A549 (cell line): ENCODE data around the gene GZMB. TPM values are rescaled to one million over a fixed set of nuclear protein-coding genes. Genes with fewer than 3 reads are reported as not detected.

Source experiments
- ATAC-seq, 2 experiments: fragments of 200-7000 bp in 1 of 2; fragments of >200 bp in 1 of 2; cut with Nextera tagmentation in 1 of 2; cut with Tn5 transposase in 1 of 2; 3 replicates each; pipeline versions ENCODE4 v1.8.0 to v1.9.1; 2018 to 2020; ENCODE audit warnings: mild to moderate bottlenecking in 1 of 2, moderate library complexity in 1 of 2
- CTCF ChIA-PET: fragments of 300-600 bp; sonication (Branson Sonifier 250); formaldehyde crosslinking; extraction: SDS; loops from one replicate; lab custom pipeline; 2021; ENCODE audit warnings: antibody characterized with exemption, inconsistent platforms; lab: Yijun Ruan, JAX
- POLR2A ChIA-PET: fragments of 350-600 bp; formaldehyde crosslinking; extraction: SDS; loops from one replicate; lab custom pipeline; 2021; ENCODE audit warnings: antibody characterized with exemption, inconsistent platforms; lab: Yijun Ruan, JAX
- DNase-seq, 2 experiments: peaks; one replicate each; pipeline versions ENCODE4 v3.0.0 to v3.0.0-alpha.2; 2011 to 2016; ENCODE audit warnings: low read depth in 1 of 2, low spot score in 1 of 2
- FAIRE-seq: peaks from 2 replicates; lab custom pipeline; 2011; peaks lifted over from hg19 to GRCh38; lab: Jason Lieb, UNC
- H3K27ac ChIP-seq, 2 experiments: fragments of >200 bp; sonication (Bioruptor Twin); formaldehyde crosslinking; 3 replicates each; pipeline ENCODE4 v1.5.1; 2016 to 2017
- H3K4me1 ChIP-seq: fragments of >200 bp; sonication (Bioruptor Twin); formaldehyde crosslinking; 3 replicates; pipeline ENCODE4 v1.6.1; 2016
- H3K4me2 ChIP-seq: fragments of >200 bp; sonication (Bioruptor Twin); formaldehyde crosslinking; 3 replicates; pipeline ENCODE4 v1.6.1; 2016
- H3K4me3 ChIP-seq: fragments of >200 bp; sonication (Bioruptor Twin); formaldehyde crosslinking; 3 replicates; pipeline ENCODE4 v1.5.1; 2016
- H3K9me3 ChIP-seq: fragments of >200 bp; sonication (Bioruptor Twin); formaldehyde crosslinking; 3 replicates; pipeline ENCODE4 v1.6.1; 2016
- CBX8 ChIP-seq: fragments of 200-600 bp; sonication (generic); IDR thresholded peaks from 2 replicates; pipeline ENCODE4 v1.6.1; 2016
- CHD4 ChIP-seq: fragments of 200-600 bp; sonication (generic); IDR thresholded peaks from 2 replicates; pipeline ENCODE4 v1.6.1; 2016; ENCODE audit warnings: antibody characterized with exemption, mild to moderate bottlenecking, borderline replicate concordance
- CTCF ChIP-seq: fragments of >200 bp; sonication (Bioruptor Twin); formaldehyde crosslinking; IDR thresholded peaks from 3 replicates; pipeline ENCODE4 v1.5.1; 2016
- FOSL2 ChIP-seq, 2 experiments: fragments of 450-650 bp in 1 of 2; fragments of >200 bp in 1 of 2; sonication (Bioruptor Twin) in 1 of 2; formaldehyde crosslinking; IDR thresholded peaks; 2 replicates each; pipeline versions ENCODE4 v1.5.0 to v1.6.1; 2016 to 2020; ENCODE audit warnings: mild to moderate bottlenecking in 1 of 2, moderate library complexity in 1 of 2
- FOXS1 ChIP-seq: fragments of 250-450 bp; sonication (Bioruptor Pico); IDR thresholded peaks from 2 replicates; pipeline ENCODE4 v1.5.0; 2020; ENCODE audit warnings: mild to moderate bottlenecking, moderate library complexity
- GATA3 ChIP-seq: IDR thresholded peaks from 2 replicates; pipeline ENCODE4 v1.6.1; 2012; ENCODE audit warnings: borderline replicate concordance
- HDAC2 ChIP-seq: fragments of 200-600 bp; sonication (generic); IDR thresholded peaks from 2 replicates; pipeline ENCODE4 v1.6.1; 2016
- HES2 ChIP-seq: fragments of >200 bp; sonication (Bioruptor Twin); formaldehyde crosslinking; IDR thresholded peaks from 2 replicates; pipeline ENCODE4 v1.6.1; 2016
- HEYL ChIP-seq: fragments of 250-450 bp; sonication (Bioruptor Pico); IDR thresholded peaks from 2 replicates; pipeline ENCODE4 v1.8.0; 2021; ENCODE audit warnings: mild to moderate bottlenecking, moderate library complexity
- HMGXB4 ChIP-seq: fragments of 250-450 bp; sonication (Bioruptor Pico); IDR thresholded peaks from 2 replicates; pipeline ENCODE4 v1.5.0; 2021; ENCODE audit warnings: mild to moderate bottlenecking, moderate library complexity, borderline replicate concordance
- HOXA7 ChIP-seq: fragments of 250-450 bp; sonication (Bioruptor Pico); IDR thresholded peaks from 2 replicates; pipeline ENCODE4 v1.5.0; 2020; ENCODE audit warnings: mild to moderate bottlenecking, moderate library complexity
- HOXB13 ChIP-seq: fragments of 250-450 bp; sonication (Bioruptor Pico); IDR thresholded peaks from 2 replicates; pipeline ENCODE4 v1.5.0; 2020; ENCODE audit warnings: low read depth, mild to moderate bottlenecking, moderate library complexity
- JUN ChIP-seq, 2 experiments: fragments of >200 bp; sonication (Bioruptor Twin); formaldehyde crosslinking; IDR thresholded peaks; 2 replicates in 1 of 2; 3 replicates in 1 of 2; pipeline ENCODE4 v1.6.1; 2016 to 2017
- KDM1A ChIP-seq: fragments of 200-600 bp; sonication (generic); IDR thresholded peaks from 2 replicates; pipeline ENCODE4 v1.6.1; 2016; ENCODE audit warnings: low read depth, mild to moderate bottlenecking
- MAZ ChIP-seq: fragments of 150-350 bp; IDR thresholded peaks from 2 replicates; pipeline ENCODE4 v1.6.1; 2014; ENCODE audit warnings: antibody characterized with exemption, low read depth, low read length, borderline replicate concordance
- MYC ChIP-seq: IDR thresholded peaks from 2 replicates; pipeline ENCODE4 v1.6.1; 2012; ENCODE audit warnings: mild to moderate bottlenecking, inconsistent platforms, low read length, improper control_type of control experiment, borderline replicate concordance
- NFE2L2 ChIP-seq: fragments of 150-350 bp; conservative IDR thresholded peaks from 2 replicates; pipeline ENCODE4 v1.6.1; 2014; ENCODE audit warnings: low read length
- NPAS2 ChIP-seq: fragments of 250-450 bp; sonication (Bioruptor Pico); IDR thresholded peaks from 2 replicates; pipeline ENCODE4 v1.8.0; 2022; ENCODE audit warnings: mild to moderate bottlenecking, moderate library complexity, borderline replicate concordance
- PBX3 ChIP-seq: IDR thresholded peaks from 2 replicates; pipeline ENCODE4 v1.6.1; 2012
- PHF8 ChIP-seq: fragments of 200-600 bp; sonication (generic); IDR thresholded peaks from 2 replicates; pipeline ENCODE4 v1.6.1; 2016; ENCODE audit warnings: low read depth, mild to moderate bottlenecking, antibody characterized with exemption, moderate library complexity, borderline replicate concordance
- POLR2A ChIP-seq: IDR thresholded peaks from 2 replicates; pipeline ENCODE4 v1.6.1; 2012; ENCODE audit warnings: mild to moderate bottlenecking, low read length
- RAD21 ChIP-seq, 2 experiments: fragments of >200 bp in 1 of 2; sonication (Bioruptor Twin) in 1 of 2; formaldehyde crosslinking in 1 of 2; IDR thresholded peaks in 1 of 2; conservative IDR thresholded peaks in 1 of 2; 2 replicates in 1 of 2; 3 replicates in 1 of 2; pipeline ENCODE4 v1.6.1; 2012 to 2018; ENCODE audit warnings: inconsistent platforms in 1 of 2
- RARB ChIP-seq: fragments of 250-450 bp; sonication (Bioruptor Pico); IDR thresholded peaks from 2 replicates; pipeline ENCODE4 v1.8.0; 2021; ENCODE audit warnings: mild to moderate bottlenecking, moderate library complexity
- RNF2 ChIP-seq: fragments of 200-600 bp; sonication (generic); IDR thresholded peaks from 2 replicates; pipeline ENCODE4 v1.6.1; 2016; ENCODE audit warnings: low read depth, mild to moderate bottlenecking, antibody characterized with exemption, moderate library complexity, borderline replicate concordance
- SMC3 ChIP-seq: fragments of >200 bp; sonication (Bioruptor Twin); formaldehyde crosslinking; IDR thresholded peaks from 3 replicates; pipeline ENCODE4 v1.6.1; 2018; ENCODE audit warnings: inconsistent platforms
- ZNF302 ChIP-seq: fragments of 250-450 bp; sonication (Bioruptor Pico); IDR thresholded peaks from 2 replicates; pipeline ENCODE4 v1.9.0; 2021; ENCODE audit warnings: inconsistent platforms, mild to moderate bottlenecking, moderate library complexity
- WGBS: methylation state at CpG from one replicate; pipeline ENCODE4 v1.1.6; 2017; ENCODE audit errors: missing lambda C conversion rate; 5-methylcytosine and 5-hydroxymethylcytosine counted together
- polyA plus RNA-seq, 4 experiments: library from polyadenylated mRNA; depleted of rRNA in 3 of 4; stranded (reverse); fragments of >200 nt; fragmentation: RNase III in 1 of 4; extraction: RNeasy Plus Mini Kit Qiagen cat#74134 plus additional on column Dnase treatment in 1 of 4; gene quantifications; 2 replicates in 3 of 4; 3 replicates in 1 of 4; pipeline ENCODE4 v1.2.3, GENCODE V29; 2011 to 2017

The GZMB gene
- polyA plus RNA-seq, 2 of the 4 experiments (the other 2 are of a cell fraction): not detected

- no peak for DNase-seq
- Histone ChIP-seq H3K27ac (no peak overlapping the region), H3K9me3 (no peaks in the 10 kb centered on the region), H3K4me1 (no peaks in the 10 kb centered on the region), H3K4me3 (no peak overlapping the region), H3K4me2 (no peak overlapping the region)
- FAIRE-seq: no peak
- TF ChIP-seq HOXB13 (CRISPR knock-in tag): no peak
- TF ChIP-seq FOSL2 (IDR thresholded peaks at IDR 0.05): no peak
- no peak for TF ChIP-seq FOSL2 (CRISPR knock-in tag; IDR thresholded peaks at IDR 0.05)
- TF ChIP-seq HEYL (CRISPR knock-in tag): no peak
- TF ChIP-seq ZNF302 (CRISPR knock-in tag): no peak
- TF ChIP-seq NFE2L2: no peak
- TF ChIP-seq NPAS2: no peak
- TF ChIP-seq MYC: no peak
- TF ChIP-seq KDM1A: no peak
- no peak for TF ChIP-seq HES2
- POLR2A ChIA-PET: no interaction called here
- CTCF ChIA-PET: no interaction called here
- ATAC-seq: no peak
Observed at GRCh38 chr14:24612196-24612595, 21.8 kb downstream of the GZMB start.

GRCh38 chr14:24609655-24610344 is 24.2 kb downstream of the GZMB start, which contains the start of gene GZMH:
Gene GZMH (minus strand): TSS chr14:24609685. CDS start chr14:24609613, 72 bp downstream.
- ATAC-seq (no peak), DNase-seq (no peak), FAIRE-seq (no peak)
- Histone ChIP-seq H3K27ac (no peak within 1 kb of the TSS), H3K4me1 (no peaks in the 10 kb centered on the region), H3K4me3 (no peak within 1 kb of the TSS), H3K4me2 (no peak within 1 kb of the TSS), H3K9me3 (no peaks in the 10 kb centered on the region)
- TF ChIP-seq POLR2A (no peak), CHD4 (no peak), ZNF302 (CRISPR knock-in tag) (no peak), CTCF (no peak), JUN (IDR thresholded peaks at IDR 0.05) (no peak), HES2 (no peak), PHF8 (no peak), CBX8 (no peak), RARB (no peak), FOXS1 (no peak), SMC3 (no peak), HMGXB4 (CRISPR knock-in tag) (no peak), MAZ (no peak), RAD21 (conservative IDR thresholded peaks at IDR 0.05 in 1 of 2, IDR thresholded peaks at IDR 0.05 in 1 of 2) (no peak), HDAC2 (no peak), GATA3 (no peak), NPAS2 (no peak), HOXA7 (CRISPR knock-in tag) (no peak), RNF2 (no peak), PBX3 (no peak)
- ChIA-PET CTCF (no interaction called here), POLR2A (no interaction called here)
- 2% methylated on average over 2 of the region's 2 CpGs for WGBS
